KMS-11 (cell line): Measurements from ENCODE around the gene MED15.

Experiments
- H2AFZ ChIP-seq: fragments of 200-600 bp; sonication (generic); 2 replicates; pipeline ENCODE4 v1.6.1; 2016; ENCODE audit warnings: antibody characterized with exemption, mixed run types, low read depth
- H3K27ac ChIP-seq: fragments of 200-600 bp; sonication (generic); 2 replicates; pipeline ENCODE4 v1.6.1; 2016; ENCODE audit warnings: mild to moderate bottlenecking, mixed run types
- H3K27me3 ChIP-seq: fragments of 200-600 bp; sonication (generic); 2 replicates; pipeline ENCODE4 v1.6.1; 2017; ENCODE audit warnings: mild to moderate bottlenecking, low read depth, mixed run types, moderate library complexity; ENCODE audit not compliant: insufficient read depth
- H3K36me3 ChIP-seq: fragments of 200-600 bp; sonication (generic); 2 replicates; pipeline ENCODE4 v1.6.1; 2017; ENCODE audit warnings: mild to moderate bottlenecking, mixed run types; ENCODE audit not compliant: insufficient read depth
- H3K4me1 ChIP-seq: fragments of 200-600 bp; sonication (generic); 2 replicates; pipeline ENCODE4 v1.6.1; 2016; ENCODE audit warnings: mild to moderate bottlenecking, low read depth, mixed run types; ENCODE audit not compliant: poor library complexity, severe bottlenecking
- H3K4me2 ChIP-seq: fragments of 200-600 bp; sonication (generic); 2 replicates; pipeline ENCODE4 v1.7.0; 2016; ENCODE audit warnings: mild to moderate bottlenecking, mixed run types
- H3K4me3 ChIP-seq: fragments of 200-600 bp; sonication (generic); IDR thresholded peaks from 2 replicates; pipeline ENCODE4 v1.6.1; 2017; ENCODE audit warnings: low read depth, low read length, mixed read lengths; ENCODE audit not compliant: insufficient read depth
- H3K79me2 ChIP-seq: fragments of 200-600 bp; sonication (generic); 2 replicates; pipeline ENCODE4 v1.6.1; 2016; ENCODE audit warnings: low read depth, mixed run types; ENCODE audit not compliant: insufficient read depth
- H3K9ac ChIP-seq: fragments of 200-600 bp; sonication (generic); 2 replicates; pipeline ENCODE4 v1.6.1; 2016; ENCODE audit warnings: mild to moderate bottlenecking, mixed run types
- H4K20me1 ChIP-seq: fragments of 200-600 bp; sonication (generic); 2 replicates; pipeline ENCODE4 v1.6.1; 2016; ENCODE audit warnings: mild to moderate bottlenecking, mixed run types; ENCODE audit not compliant: insufficient read depth
- TF ChIP-seq, protein P1 (sequence below): fragments of 200-600 bp; sonication (generic); conservative IDR thresholded peaks from 2 replicates; pipeline ENCODE4 v1.6.1; 2017; ENCODE audit warnings: low read depth, mild to moderate bottlenecking, antibody characterized with exemption, low read length, moderate library complexity, mixed read lengths

The MED15 gene

DNA sequence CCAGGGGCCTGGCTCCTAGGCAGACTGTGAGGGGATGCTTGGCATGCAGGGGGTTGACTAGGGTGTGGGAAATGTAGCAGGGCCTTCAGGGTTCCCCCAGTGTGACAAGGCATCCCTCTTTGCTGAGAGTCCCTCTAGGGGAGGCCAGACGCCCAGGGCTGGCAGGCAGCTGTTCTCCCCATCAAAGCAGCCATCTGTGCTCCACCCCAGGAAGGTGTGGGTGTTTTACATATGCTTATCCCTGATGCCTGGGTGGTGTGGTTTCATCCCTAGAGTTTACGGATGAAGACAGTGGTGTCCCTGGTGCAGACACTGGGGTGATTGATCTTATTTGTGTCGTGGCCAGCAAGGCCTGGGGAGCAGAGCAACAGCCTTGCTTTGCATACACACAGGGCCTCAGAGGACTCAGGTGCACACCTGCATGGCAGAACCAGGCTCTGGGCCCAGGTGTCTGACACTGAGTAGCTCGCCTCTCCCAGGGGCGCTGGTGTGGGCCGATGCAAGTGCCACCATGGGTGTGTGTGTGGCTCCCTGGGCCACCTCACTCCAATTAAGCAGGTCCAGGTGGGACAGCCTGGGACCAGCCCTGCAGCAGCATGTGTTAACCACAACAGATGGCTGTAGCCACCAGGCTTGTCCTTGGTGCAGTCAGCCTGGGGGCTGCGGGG lies 74.2 kb downstream of the MED15 start:
- Histone ChIP-seq H3K4me2 (no peak overlapping the region), H3K79me2 (no peaks in the 10 kb centered on the region), H4K20me1 (no peaks in the 10 kb centered on the region), H3K36me3 (no peaks in the 10 kb centered on the region), H3K27ac (no peak overlapping the region), H2AFZ (no peak overlapping the region), H3K4me1 (no peaks in the 10 kb centered on the region), H3K9ac (no peak overlapping the region), H3K27me3 (no peaks in the 10 kb centered on the region), H3K4me3 (no peak overlapping the region)
- TF ChIP-seq, protein P1, sequence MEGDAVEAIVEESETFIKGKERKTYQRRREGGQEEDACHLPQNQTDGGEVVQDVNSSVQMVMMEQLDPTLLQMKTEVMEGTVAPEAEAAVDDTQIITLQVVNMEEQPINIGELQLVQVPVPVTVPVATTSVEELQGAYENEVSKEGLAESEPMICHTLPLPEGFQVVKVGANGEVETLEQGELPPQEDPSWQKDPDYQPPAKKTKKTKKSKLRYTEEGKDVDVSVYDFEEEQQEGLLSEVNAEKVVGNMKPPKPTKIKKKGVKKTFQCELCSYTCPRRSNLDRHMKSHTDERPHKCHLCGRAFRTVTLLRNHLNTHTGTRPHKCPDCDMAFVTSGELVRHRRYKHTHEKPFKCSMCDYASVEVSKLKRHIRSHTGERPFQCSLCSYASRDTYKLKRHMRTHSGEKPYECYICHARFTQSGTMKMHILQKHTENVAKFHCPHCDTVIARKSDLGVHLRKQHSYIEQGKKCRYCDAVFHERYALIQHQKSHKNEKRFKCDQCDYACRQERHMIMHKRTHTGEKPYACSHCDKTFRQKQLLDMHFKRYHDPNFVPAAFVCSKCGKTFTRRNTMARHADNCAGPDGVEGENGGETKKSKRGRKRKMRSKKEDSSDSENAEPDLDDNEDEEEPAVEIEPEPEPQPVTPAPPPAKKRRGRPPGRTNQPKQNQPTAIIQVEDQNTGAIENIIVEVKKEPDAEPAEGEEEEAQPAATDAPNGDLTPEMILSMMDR, result no peak

GRCh38 chr22:20582171-20582511 lies 74.7 kb downstream of the MED15 start:
- no peak overlapping the region for H3K9ac ChIP-seq
- TF ChIP-seq, protein P1, result no peak

DNA sequence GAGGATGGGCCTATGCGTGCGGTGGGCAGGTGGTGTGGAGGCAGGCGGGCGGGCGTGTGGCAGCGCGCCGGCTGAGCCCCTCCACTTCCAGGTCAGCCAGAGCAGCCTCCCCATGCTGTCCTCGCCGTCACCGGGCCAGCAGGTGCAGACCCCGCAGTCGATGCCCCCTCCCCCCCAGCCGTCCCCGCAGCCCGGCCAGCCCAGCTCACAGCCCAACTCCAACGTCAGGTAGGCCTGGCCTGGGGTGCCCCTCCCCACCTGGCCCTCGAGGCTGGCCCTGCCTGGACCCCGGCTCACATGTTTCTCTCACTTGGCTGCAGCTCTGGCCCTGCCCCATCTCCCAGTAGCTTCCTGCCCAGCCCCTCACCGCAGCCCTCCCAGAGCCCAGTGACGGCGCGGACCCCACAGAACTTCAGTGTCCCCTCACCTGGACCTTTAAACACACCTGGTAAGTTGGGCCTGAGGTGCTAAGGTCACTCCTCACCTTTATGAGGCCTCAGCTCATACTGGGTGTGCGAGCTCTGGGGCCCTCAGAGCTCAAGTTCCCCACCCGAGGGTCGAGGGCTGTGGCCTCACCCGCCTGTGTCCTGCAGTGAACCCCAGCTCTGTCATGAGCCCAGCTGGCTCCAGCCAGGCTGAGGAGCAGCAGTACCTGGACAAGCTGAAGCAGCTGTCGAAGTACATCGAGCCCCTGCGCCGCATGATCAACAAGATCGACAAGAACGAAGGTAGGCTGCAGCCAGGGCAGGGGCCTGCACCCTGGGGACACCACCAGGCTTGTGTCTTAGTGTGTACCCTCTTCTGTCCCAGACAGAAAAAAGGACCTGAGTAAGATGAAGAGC lies 75.3 kb downstream of the MED15 start:
- H2AFZ ChIP-seq, result no peak overlapping the region
- no peaks in the 10 kb centered on the region for H3K27me3 ChIP-seq
- H3K79me2 ChIP-seq, result no peaks in the 10 kb centered on the region
- no peak overlapping the region for H3K4me3 ChIP-seq
- H3K36me3 ChIP-seq, result no peaks in the 10 kb centered on the region
- no peak overlapping the region for H3K4me2 ChIP-seq
- H3K27ac ChIP-seq, result no peak overlapping the region
- no peaks in the 10 kb centered on the region for H3K4me1 ChIP-seq
- TF ChIP-seq, protein P1, result no peak
- no peak overlapping the region for H3K9ac ChIP-seq
- H4K20me1 ChIP-seq, result no peaks in the 10 kb centered on the region

More at GRCh38 chr22:20582171-20582511, 74.7 kb downstream of the MED15 start:
- H3K4me3 ChIP-seq, result no peak overlapping the region
- H2AFZ ChIP-seq, result no peak overlapping the region
- H3K79me2 ChIP-seq, result no peaks in the 10 kb centered on the region
- H3K4me2 ChIP-seq, result no peak overlapping the region
- H3K27me3 ChIP-seq, result no peaks in the 10 kb centered on the region
- H3K36me3 ChIP-seq, result no peaks in the 10 kb centered on the region
- no peaks in the 10 kb centered on the region for H3K4me1 ChIP-seq
- H4K20me1 ChIP-seq, result no peaks in the 10 kb centered on the region
- H3K27ac ChIP-seq, result no peak overlapping the region

- no peak overlapping the region for H3K4me2 ChIP-seq
- H3K79me2 ChIP-seq, result no peaks in the 10 kb centered on the region
- no peak overlapping the region for H3K4me3 ChIP-seq
- no peak overlapping the region for H3K9ac ChIP-seq
- no peaks in the 10 kb centered on the region for H3K36me3 ChIP-seq
- TF ChIP-seq, protein P1, result peak; percentile 42; the same call in 1 of the 2 replicates
- no peaks in the 10 kb centered on the region for H4K20me1 ChIP-seq
- no peaks in the 10 kb centered on the region for H3K4me1 ChIP-seq
- H2AFZ ChIP-seq, result no peak overlapping the region
- no peaks in the 10 kb centered on the region for H3K27me3 ChIP-seq
- no peak overlapping the region for H3K27ac ChIP-seq
These were observed 76.1 kb downstream of the MED15 start for GRCh38 chr22:20583471-20583922.
